ENCODE measurements around the gene KLRK1. TPM values are rescaled to one million over a fixed set of nuclear protein-coding genes. Genes with fewer than 3 reads are reported as not detected.
A peak's percentile ranks its signal among the peaks of the same experiment; 100 is the strongest.
"Not testable (repeated sequence)": the region's sequence is repeated elsewhere in the genome, so short reads cannot be mapped to it uniquely, and the experiment has no call there.

The KLRK1 gene
- total RNA-seq, 2 donors from 2014 or later: 80.4 to 126 TPM

- Mint-ChIP-seq H3K4me3 (no peak overlapping the region), H3K9me3 (peaks cover 7% of the 10 kb centered on the region), H3K27ac (no peak overlapping the region), H3K27me3 (no peaks in the 10 kb centered on the region), H3K36me3 (peaks cover 16% of the 10 kb centered on the region), H3K4me1 (ENCODE audit: low read depth in 2 of 2) (peaks cover 21 to 35% of the 10 kb centered on the region in 2 donors)
- DNase-seq (ENCODE audit: low spot score) (no peak), ATAC-seq (no peak)
Observed at GRCh38 chr12:10339053-10339840, 50.6 kb downstream of the KLRK1 start.

GRCh38 chr12:10338470-10338869 is 51.4 kb downstream of the KLRK1 start:
- Mint-ChIP-seq H3K36me3 (peaks cover 10% of the 10 kb centered on the region), H3K4me1 (ENCODE audit: low read depth in 2 of 2) (peaks cover 21 to 42% of the 10 kb centered on the region in 2 donors)
- H3K27me3 Mint-ChIP-seq; DNase-seq (ENCODE audit: low spot score); H3K4me3 Mint-ChIP-seq; H3K27ac Mint-ChIP-seq; H3K9me3 Mint-ChIP-seq; ATAC-seq: not testable (repeated sequence)

GRCh38 chr12:10336196-10336595 is 53.6 kb downstream of the KLRK1 start:
- H3K9me3 Mint-ChIP-seq; H3K27me3 Mint-ChIP-seq; H3K4me3 Mint-ChIP-seq; ATAC-seq; DNase-seq (ENCODE audit: low spot score); H3K36me3 Mint-ChIP-seq: not testable (repeated sequence)
- Mint-ChIP-seq H3K4me1 (ENCODE audit: low read depth in 2 of 2) (peaks cover 29 to 55% of the 10 kb centered on the region in 2 donors), H3K27ac (peak overlapping the region in 1 of 2 donors; percentile 77)

- Mint-ChIP-seq H3K36me3 (peaks cover 24% of the 10 kb centered on the region), H3K4me1 (ENCODE audit: low read depth in 2 of 2) (peaks cover 45 to 64% of the 10 kb centered on the region in 2 donors), H3K27me3 (no peaks in the 10 kb centered on the region), H3K27ac (peak overlapping the region; percentile 27 to 87), H3K9me3 (peaks cover 3% of the 10 kb centered on the region), H3K4me3 (no peak overlapping the region)
- DNase-seq (ENCODE audit: low spot score): no peak
- no peak for ATAC-seq
Observed at GRCh38 chr12:10331642-10332239, 58.1 kb downstream of the KLRK1 start.

GRCh38 chr12:10328691-10329090 is 61.1 kb downstream of the KLRK1 start:
- Mint-ChIP-seq H3K27ac (peak overlapping the region; percentile 45 to 82), H3K4me1 (ENCODE audit: low read depth in 2 of 2) (peaks cover 61 to 70% of the 10 kb centered on the region in 2 donors), H3K36me3 (peaks cover 48% of the 10 kb centered on the region)
- not testable (repeated sequence) for H3K9me3 Mint-ChIP-seq, H3K4me3 Mint-ChIP-seq, H3K27me3 Mint-ChIP-seq
- ATAC-seq: peak; percentile 54 to 82
- peak; percentile 73 for DNase-seq (ENCODE audit: low spot score)

Other genes starting within 250 kb of the KLRK1 start
- gene OLR1, start 217.9 kb downstream of the KLRK1 start, total RNA-seq: not detected
- gene TMEM52B, start 211.0 kb downstream of the KLRK1 start, total RNA-seq: not detected
- 10 to 100 TPM; 24.9 to 48.8 TPM for gene GABARAPL1, start 177.2 kb downstream of the KLRK1 start, total RNA-seq
- 100 to 1,000 TPM in 1 of 2 donors, 10 to 100 TPM in 1; 58.2 to 197 TPM for gene KLRD1, start 82.2 kb downstream of the KLRK1 start, total RNA-seq
- gene KLRC4, start 19.7 kb upstream of the KLRK1 start, total RNA-seq: 10 to 100 TPM in 1 of 2 donors, 1 to 10 TPM in 1; 5.4 to 17.8 TPM
- gene KLRC3, start 30.6 kb upstream of the KLRK1 start, total RNA-seq: 1 to 10 TPM; 7.9 to 9.6 TPM
- 10 to 100 TPM in 1 of 2 donors, 1 to 10 TPM in 1; 1.4 to 23.4 TPM for gene KLRC2, start 46.0 kb upstream of the KLRK1 start, total RNA-seq
- 10 to 100 TPM; 52.9 to 63.9 TPM for gene KLRC1, start 63.3 kb upstream of the KLRK1 start, total RNA-seq
- gene EIF2S3B, start 115.8 kb upstream of the KLRK1 start, total RNA-seq: under 1 TPM; 0.33 to 0.45 TPM
- 10 to 100 TPM; 84.0 to 94.4 TPM for gene MAGOHB, start 223.6 kb upstream of the KLRK1 start, total RNA-seq